HCT116 (cell line): Measurements from ENCODE around the gene SLC10A2. TPM values are rescaled to one million over a fixed set of nuclear protein-coding genes. Genes with fewer than 3 reads are reported as not detected.

Experiments
- ATAC-seq: fragments of 200-7000 bp; cut with Tn5 transposase; 2 replicates; pipeline ENCODE4 v1.9.1; 2020; ENCODE audit warnings: mild to moderate bottlenecking, moderate library complexity
- BruUV-seq: library from RNA; stranded (reverse); fragments of 400-500 nt; replicated peaks from 2 replicates; lab custom pipeline; 2021; lab: Mats Ljungman, UMichigan
- CTCF ChIA-PET: fragments of 300-600 bp; sonication (Branson Sonifier 250); formaldehyde crosslinking; loops from one replicate; lab custom pipeline; 2021; ENCODE audit warnings: antibody characterized with exemption; lab: Charles Lee
- POLR2A ChIA-PET: fragments of 300-600, 350-600 bp; sonication (Branson Sonifier 250); formaldehyde crosslinking; loops from one replicate; lab custom pipeline; 2021; ENCODE audit warnings: antibody characterized with exemption; lab: Charles Lee
- RAD21 ChIA-PET, 2 experiments: fragments of 300-600 bp; sonication (Branson Sonifier 250); formaldehyde crosslinking; loops; one replicate each; lab custom pipeline; 2023; ENCODE audit warnings: low total read pairs in 2 of 2; ENCODE audit not compliant: uncharacterized antibody in 2 of 2, unreplicated experiment in 2 of 2, low non-redundant PET in 1 of 2; lab: Charles Lee
- DNase-seq: peaks from one replicate; pipeline ENCODE4 v3.0.0-alpha.2; 2010; ENCODE audit warnings: low read depth, low spot score
- H2AFZ ChIP-seq: fragments of 200-600 bp; shearing (Covaris generic), sonication (generic); 2 replicates; pipeline ENCODE4 v1.6.1; 2017; ENCODE audit warnings: low read depth, mixed run types, mixed read lengths, antibody characterized with exemption, low read length; ENCODE audit not compliant: poor library complexity, severe bottlenecking
- H3K27ac ChIP-seq: 2 replicates; pipeline ENCODE4 v1.5.1; 2012; ENCODE audit warnings: low read depth, low read length
- H3K27me3 ChIP-seq: fragments of 200-600 bp; sonication (generic); 2 replicates; pipeline ENCODE4 v1.6.1; 2016; ENCODE audit warnings: mixed run types, low read length, mixed read lengths; ENCODE audit not compliant: insufficient read depth
- H3K36me3 ChIP-seq, 2 experiments: fragments of 200-500 bp in 1 of 2; fragments of 200-600 bp in 1 of 2; sonication (Bioruptor generic) in 1 of 2; sonication (generic) in 1 of 2; 2 replicates each; pipeline versions ENCODE4 v1.5.1 to v1.6.1; 2014 to 2016; ENCODE audit warnings: low read length in 2 of 2, inconsistent platforms in 1 of 2, mixed read lengths in 1 of 2, mixed run types in 1 of 2; ENCODE audit not compliant: insufficient read depth in 2 of 2, control insufficient read depth in 1 of 2
- H3K4me1 ChIP-seq, 2 experiments: fragments of 200-600 bp in 1 of 2; sonication (generic) in 1 of 2; 2 replicates each; pipeline versions ENCODE4 v1.5.1 to v1.6.1; 2012 to 2017; ENCODE audit warnings: low read length in 2 of 2, inconsistent platforms in 1 of 2, mild to moderate bottlenecking in 1 of 2, mixed read lengths in 1 of 2, mixed run types in 1 of 2, moderate library complexity in 1 of 2; ENCODE audit not compliant: insufficient read depth in 2 of 2, control insufficient read depth in 1 of 2
- H3K4me2 ChIP-seq: fragments of 200-600 bp; sonication (generic); 2 replicates; pipeline ENCODE4 v1.6.1; 2017; ENCODE audit warnings: mixed run types, low read length, mixed read lengths
- H3K4me3 ChIP-seq, 2 experiments: fragments of 200-600 bp in 1 of 2; sonication (generic) in 1 of 2; replicated peaks in 1 of 2; 2 replicates each; pipeline ENCODE4 v1.5.1; 2011 to 2016; ENCODE audit warnings: low read length in 2 of 2, control low read depth in 1 of 2, low read depth in 1 of 2, mild to moderate bottlenecking in 1 of 2, mixed read lengths in 1 of 2, mixed run types in 1 of 2
- H3K79me2 ChIP-seq: fragments of 200-600 bp; sonication (generic); 2 replicates; pipeline ENCODE4 v1.6.1; 2017; ENCODE audit warnings: mild to moderate bottlenecking, mixed run types, low read length, moderate library complexity, mixed read lengths; ENCODE audit not compliant: insufficient read depth
- H3K9ac ChIP-seq: fragments of 200-600 bp; sonication (generic); 2 replicates; pipeline ENCODE4 v1.6.1; 2016; ENCODE audit warnings: low read length, mixed read lengths
- H3K9me2 ChIP-seq: fragments of 200-600 bp; sonication (generic), shearing (Covaris generic); 2 replicates; pipeline ENCODE4 v1.6.1; 2017; ENCODE audit warnings: mixed run types, mild to moderate bottlenecking, moderate library complexity; ENCODE audit not compliant: insufficient read depth
- H3K9me3 ChIP-seq, 2 experiments: fragments of 200-500 bp in 1 of 2; fragments of 200-600 bp in 1 of 2; sonication (Bioruptor generic) in 1 of 2; sonication (generic) in 1 of 2; 2 replicates each; pipeline ENCODE4 v1.6.1; 2014 to 2017; ENCODE audit warnings: low read length in 2 of 2, mixed read lengths in 2 of 2, inconsistent platforms in 1 of 2, low read depth in 1 of 2, mild to moderate bottlenecking in 1 of 2, mixed run types in 1 of 2, moderate library complexity in 1 of 2; ENCODE audit not compliant: control insufficient read depth in 1 of 2, insufficient read depth in 1 of 2
- H4K20me1 ChIP-seq: fragments of 200-600 bp; sonication (generic), shearing (Covaris generic); 2 replicates; pipeline ENCODE4 v1.6.1; 2017; ENCODE audit warnings: mixed run types, mild to moderate bottlenecking, moderate library complexity; ENCODE audit not compliant: insufficient read depth
- CBX3 ChIP-seq: IDR thresholded peaks from 2 replicates; pipeline ENCODE4 v1.6.1; 2012; ENCODE audit warnings: low read depth
- CEBPB ChIP-seq: IDR thresholded peaks from 2 replicates; pipeline ENCODE4 v1.6.1; 2012; ENCODE audit warnings: low read depth
- EGR1 ChIP-seq: IDR thresholded peaks from 2 replicates; pipeline ENCODE4 v1.6.1; 2012; ENCODE audit warnings: low read depth
- ELF1 ChIP-seq: IDR thresholded peaks from 2 replicates; pipeline ENCODE4 v1.6.1; 2012; ENCODE audit warnings: low read depth, borderline replicate concordance
- EZH2phosphoT487 ChIP-seq: fragments of 200-600 bp; IDR thresholded peaks from 2 replicates; pipeline ENCODE4 v1.6.1; 2018; ENCODE audit warnings: antibody characterized with exemption, borderline replicate concordance
- FOSL1 ChIP-seq: IDR thresholded peaks from 2 replicates; pipeline ENCODE4 v1.6.1; 2012; ENCODE audit warnings: low read depth
- JUND ChIP-seq: IDR thresholded peaks from 2 replicates; pipeline ENCODE4 v1.6.1; 2012
- POLR2A ChIP-seq: IDR thresholded peaks from 2 replicates; pipeline ENCODE4 v1.7.0; 2011; ENCODE audit warnings: borderline replicate concordance; ENCODE audit not compliant: insufficient read depth, insufficient read length; ENCODE audit errors: extremely low read depth
- RAD21 ChIP-seq: IDR thresholded peaks from 2 replicates; pipeline ENCODE4 v1.6.1; 2012; ENCODE audit warnings: low read depth, mild to moderate bottlenecking
- SIN3A ChIP-seq: IDR thresholded peaks from 2 replicates; pipeline ENCODE4 v1.6.1; 2012; ENCODE audit warnings: low read depth
- SP1 ChIP-seq: IDR thresholded peaks from 2 replicates; pipeline ENCODE4 v1.6.1; 2012; ENCODE audit warnings: low read depth
- SRF ChIP-seq: IDR thresholded peaks from 2 replicates; pipeline ENCODE4 v1.6.1; 2012; ENCODE audit warnings: low read depth
- TCF7L2 ChIP-seq: IDR thresholded peaks from 2 replicates; pipeline ENCODE4 v1.7.0; 2011; ENCODE audit warnings: borderline replicate concordance, inconsistent platforms; ENCODE audit not compliant: insufficient read depth, insufficient read length; ENCODE audit errors: extremely low read depth
- ZFX ChIP-seq: fragments of 450-650 bp; IDR thresholded peaks from 2 replicates; pipeline ENCODE4 v1.6.1; 2017
- ZNF274 ChIP-seq: fragments of 200-500 bp; sonication (Bioruptor generic); IDR thresholded peaks from 2 replicates; pipeline ENCODE4 v1.6.1; 2014; ENCODE audit warnings: mild to moderate bottlenecking, low read depth, low read length, inconsistent platforms
- intact Hi-C: fragments of 100-400 bp; cut with micrococcal nuclease; formaldehyde crosslinking; loops from 2 replicates; pipeline ENCODE4 v1.10.0; 2022
- total RNA-seq: library from RNA; stranded (reverse); gene quantifications from one replicate; pipeline ENCODE4 v1.2.1, GENCODE V29; 2021; ENCODE audit not compliant: unreplicated experiment
- TF ChIP-seq, protein P1 (sequence below), 3 experiments: fragments of 200-600 bp in 1 of 3; sonication (generic) in 1 of 3; IDR thresholded peaks in 2 of 3; conservative IDR thresholded peaks in 1 of 3; 2 replicates each; pipeline ENCODE4 v1.5.1; 2012 to 2017; ENCODE audit warnings: low read depth in 2 of 3, low read length in 2 of 3, antibody characterized with exemption in 1 of 3, borderline replicate concordance in 1 of 3, control low read depth in 1 of 3, mild to moderate bottlenecking in 1 of 3, mixed read lengths in 1 of 3, mixed run types in 1 of 3, moderate library complexity in 1 of 3; ENCODE audit not compliant: insufficient read depth in 1 of 3
- TF ChIP-seq, protein P2 (sequence below): IDR thresholded peaks from 2 replicates; pipeline ENCODE4 v1.6.1; 2011; ENCODE audit warnings: mild to moderate bottlenecking, low read length, moderate library complexity; ENCODE audit not compliant: insufficient replicate concordance; ENCODE audit errors: extremely low read depth
- TF ChIP-seq, protein P3 (sequence below): IDR thresholded peaks from 2 replicates; pipeline ENCODE4 v1.6.1; 2012
- TF ChIP-seq, protein P4 (sequence below): IDR thresholded peaks from 2 replicates; pipeline ENCODE4 v1.6.1; 2012

Gene SLC10A2
- total RNA-seq, 1 experiment from 2014 or later, result not detected

DNA sequence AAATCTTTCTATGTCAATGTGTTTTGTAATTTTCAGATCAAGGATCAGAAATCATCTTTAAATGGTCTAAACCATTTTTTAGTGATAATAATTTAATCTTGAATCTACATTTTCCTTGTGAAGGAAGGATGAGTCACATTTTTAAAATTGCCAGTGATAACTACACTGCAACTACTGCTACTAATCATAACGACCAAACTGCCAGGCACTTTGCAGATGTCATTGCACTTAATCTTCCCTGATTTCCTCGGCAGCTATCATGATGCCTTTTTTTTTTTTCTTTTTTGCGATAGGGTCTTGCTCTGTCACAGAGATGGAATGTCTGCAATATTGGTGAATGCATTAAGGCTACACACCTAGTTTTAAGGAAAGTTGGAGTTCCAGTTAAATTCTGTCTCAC is 41.4 kb upstream of the SLC10A2 start (continued):
- TF ChIP-seq, protein P1, sequence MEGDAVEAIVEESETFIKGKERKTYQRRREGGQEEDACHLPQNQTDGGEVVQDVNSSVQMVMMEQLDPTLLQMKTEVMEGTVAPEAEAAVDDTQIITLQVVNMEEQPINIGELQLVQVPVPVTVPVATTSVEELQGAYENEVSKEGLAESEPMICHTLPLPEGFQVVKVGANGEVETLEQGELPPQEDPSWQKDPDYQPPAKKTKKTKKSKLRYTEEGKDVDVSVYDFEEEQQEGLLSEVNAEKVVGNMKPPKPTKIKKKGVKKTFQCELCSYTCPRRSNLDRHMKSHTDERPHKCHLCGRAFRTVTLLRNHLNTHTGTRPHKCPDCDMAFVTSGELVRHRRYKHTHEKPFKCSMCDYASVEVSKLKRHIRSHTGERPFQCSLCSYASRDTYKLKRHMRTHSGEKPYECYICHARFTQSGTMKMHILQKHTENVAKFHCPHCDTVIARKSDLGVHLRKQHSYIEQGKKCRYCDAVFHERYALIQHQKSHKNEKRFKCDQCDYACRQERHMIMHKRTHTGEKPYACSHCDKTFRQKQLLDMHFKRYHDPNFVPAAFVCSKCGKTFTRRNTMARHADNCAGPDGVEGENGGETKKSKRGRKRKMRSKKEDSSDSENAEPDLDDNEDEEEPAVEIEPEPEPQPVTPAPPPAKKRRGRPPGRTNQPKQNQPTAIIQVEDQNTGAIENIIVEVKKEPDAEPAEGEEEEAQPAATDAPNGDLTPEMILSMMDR (IDR thresholded peaks at IDR 0.05 in 2 of 3, conservative IDR thresholded peaks at IDR 0.05 in 1 of 3; ENCODE audit: borderline replicate concordance in 1 of 3, insufficient read depth in 1 of 3, low read depth in 2 of 3, low read length in 2 of 3), result no peak
- TF ChIP-seq, protein P2, sequence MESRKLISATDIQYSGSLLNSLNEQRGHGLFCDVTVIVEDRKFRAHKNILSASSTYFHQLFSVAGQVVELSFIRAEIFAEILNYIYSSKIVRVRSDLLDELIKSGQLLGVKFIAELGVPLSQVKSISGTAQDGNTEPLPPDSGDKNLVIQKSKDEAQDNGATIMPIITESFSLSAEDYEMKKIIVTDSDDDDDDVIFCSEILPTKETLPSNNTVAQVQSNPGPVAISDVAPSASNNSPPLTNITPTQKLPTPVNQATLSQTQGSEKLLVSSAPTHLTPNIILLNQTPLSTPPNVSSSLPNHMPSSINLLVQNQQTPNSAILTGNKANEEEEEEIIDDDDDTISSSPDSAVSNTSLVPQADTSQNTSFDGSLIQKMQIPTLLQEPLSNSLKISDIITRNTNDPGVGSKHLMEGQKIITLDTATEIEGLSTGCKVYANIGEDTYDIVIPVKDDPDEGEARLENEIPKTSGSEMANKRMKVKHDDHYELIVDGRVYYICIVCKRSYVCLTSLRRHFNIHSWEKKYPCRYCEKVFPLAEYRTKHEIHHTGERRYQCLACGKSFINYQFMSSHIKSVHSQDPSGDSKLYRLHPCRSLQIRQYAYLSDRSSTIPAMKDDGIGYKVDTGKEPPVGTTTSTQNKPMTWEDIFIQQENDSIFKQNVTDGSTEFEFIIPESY, result no peak
- no peak for TF ChIP-seq TCF7L2
- TF ChIP-seq SP1, result no peak
- TF ChIP-seq SIN3A, result no peak
- TF ChIP-seq FOSL1, result no peak
- TF ChIP-seq ELF1, result no peak
- TF ChIP-seq SRF, result no peak
- TF ChIP-seq ZFX, result no peak
- TF ChIP-seq EGR1, result no peak
- TF ChIP-seq, protein P3, sequence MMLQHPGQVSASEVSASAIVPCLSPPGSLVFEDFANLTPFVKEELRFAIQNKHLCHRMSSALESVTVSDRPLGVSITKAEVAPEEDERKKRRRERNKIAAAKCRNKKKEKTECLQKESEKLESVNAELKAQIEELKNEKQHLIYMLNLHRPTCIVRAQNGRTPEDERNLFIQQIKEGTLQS, result no peak
- TF ChIP-seq, all 23 proteins: peak for 0

DNA sequence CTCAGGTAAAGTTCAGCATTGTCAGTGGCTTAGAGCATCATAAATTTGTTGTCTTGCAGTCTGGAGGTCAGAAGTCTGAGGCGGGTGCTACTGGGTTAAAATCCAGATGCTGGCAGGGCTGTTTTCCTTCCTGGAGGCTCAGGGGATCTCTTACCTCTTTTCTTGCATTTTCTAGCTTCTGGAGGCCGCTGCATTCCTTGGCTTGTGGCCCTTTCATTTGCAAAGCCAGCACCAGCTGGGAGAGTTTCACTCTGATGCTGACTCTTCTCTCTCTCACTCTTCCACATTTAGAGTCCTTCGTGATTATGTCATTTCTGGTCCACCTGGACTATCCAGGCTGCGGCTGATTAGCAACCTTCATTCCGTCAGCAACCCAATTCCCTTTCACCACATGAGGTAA is 38.1 kb upstream of the SLC10A2 start:
- H3K9me3 ChIP-seq, result no peaks in the 10 kb centered on the region
- no peaks in the 10 kb centered on the region for H3K27me3 ChIP-seq
- ChIA-PET CTCF (no interaction called here), RAD21 (no interaction called here), POLR2A (no interaction called here)
- DNase-seq, result no peak
- H3K9me2 ChIP-seq, result no peaks in the 10 kb centered on the region
- H3K4me1 ChIP-seq, result no peaks in the 10 kb centered on the region
- no peak overlapping the region for H3K9ac ChIP-seq
- no peaks in the 10 kb centered on the region for H3K36me3 ChIP-seq
- H2AFZ ChIP-seq, result no peak overlapping the region
- H4K20me1 ChIP-seq, result no peaks in the 10 kb centered on the region
- intact Hi-C loops, result no loop called here
- ATAC-seq, result no peak
- H3K79me2 ChIP-seq, result no peaks in the 10 kb centered on the region
- no TSS peak for BruUV-seq
- H3K27ac ChIP-seq, result no peak overlapping the region
- TF ChIP-seq CBX3, result no peak
- TF ChIP-seq SRF, result no peak
- TF ChIP-seq, protein P4, sequence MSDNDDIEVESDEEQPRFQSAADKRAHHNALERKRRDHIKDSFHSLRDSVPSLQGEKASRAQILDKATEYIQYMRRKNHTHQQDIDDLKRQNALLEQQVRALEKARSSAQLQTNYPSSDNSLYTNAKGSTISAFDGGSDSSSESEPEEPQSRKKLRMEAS, result no peak
- TF ChIP-seq ZFX, result no peak
- no peak for TF ChIP-seq FOSL1
- TF ChIP-seq EZH2phosphoT487, result no peak
- no peak for TF ChIP-seq EGR1
- TF ChIP-seq CEBPB, result no peak
- TF ChIP-seq TCF7L2, result no peak
- no peak for TF ChIP-seq ZNF274
- TF ChIP-seq JUND, result no peak
- TF ChIP-seq SIN3A, result no peak
- TF ChIP-seq, protein P3, result no peak
- no peak for TF ChIP-seq RAD21
- TF ChIP-seq, protein P1 (IDR thresholded peaks at IDR 0.05 in 2 of 3, conservative IDR thresholded peaks at IDR 0.05 in 1 of 3; ENCODE audit: borderline replicate concordance in 1 of 3, insufficient read depth in 1 of 3, low read depth in 2 of 3, low read length in 2 of 3), result no peak
- no peak for TF ChIP-seq POLR2A
- TF ChIP-seq, all 23 proteins: peak for 0
- Histone ChIP-seq H3K4me3 (no peak overlapping the region), H3K4me2 (no peak overlapping the region)
